ENCODE results near the gene COQ9.

DNA sequence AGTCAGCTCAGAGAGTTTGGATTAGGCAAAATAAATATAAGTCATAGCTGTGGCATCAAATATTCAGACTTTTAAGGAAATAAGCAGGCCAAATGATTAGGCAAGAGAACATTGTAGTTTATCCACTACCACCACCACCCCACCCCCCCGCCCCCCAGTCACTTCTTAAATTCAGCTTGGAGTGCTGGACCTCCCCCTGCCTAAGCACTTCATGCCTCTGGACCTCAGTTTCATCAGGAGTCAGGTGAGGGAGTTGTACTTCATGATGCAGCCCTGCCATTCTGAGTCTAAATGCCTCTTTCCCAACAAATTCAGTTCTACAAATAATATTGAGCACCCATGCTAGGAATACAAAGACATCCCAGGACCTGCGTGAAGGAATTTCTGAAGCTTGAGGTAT lies 17.2 kb downstream of the COQ9 start:
- TF ChIP-seq, protein P1, sequence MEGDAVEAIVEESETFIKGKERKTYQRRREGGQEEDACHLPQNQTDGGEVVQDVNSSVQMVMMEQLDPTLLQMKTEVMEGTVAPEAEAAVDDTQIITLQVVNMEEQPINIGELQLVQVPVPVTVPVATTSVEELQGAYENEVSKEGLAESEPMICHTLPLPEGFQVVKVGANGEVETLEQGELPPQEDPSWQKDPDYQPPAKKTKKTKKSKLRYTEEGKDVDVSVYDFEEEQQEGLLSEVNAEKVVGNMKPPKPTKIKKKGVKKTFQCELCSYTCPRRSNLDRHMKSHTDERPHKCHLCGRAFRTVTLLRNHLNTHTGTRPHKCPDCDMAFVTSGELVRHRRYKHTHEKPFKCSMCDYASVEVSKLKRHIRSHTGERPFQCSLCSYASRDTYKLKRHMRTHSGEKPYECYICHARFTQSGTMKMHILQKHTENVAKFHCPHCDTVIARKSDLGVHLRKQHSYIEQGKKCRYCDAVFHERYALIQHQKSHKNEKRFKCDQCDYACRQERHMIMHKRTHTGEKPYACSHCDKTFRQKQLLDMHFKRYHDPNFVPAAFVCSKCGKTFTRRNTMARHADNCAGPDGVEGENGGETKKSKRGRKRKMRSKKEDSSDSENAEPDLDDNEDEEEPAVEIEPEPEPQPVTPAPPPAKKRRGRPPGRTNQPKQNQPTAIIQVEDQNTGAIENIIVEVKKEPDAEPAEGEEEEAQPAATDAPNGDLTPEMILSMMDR (IDR thresholded peaks at IDR 0.05), result no peak
- TF ChIP-seq POLR2A (IDR thresholded peaks at IDR 0.05), result no peak

All from heart left ventricle (tissue), 13 donors.